VCaP (cell line): Measurements from ENCODE around the gene BCL11B.

Experiments used
- H3K27ac ChIP-seq: fragments of 450-650 bp; 2 replicates; pipeline ENCODE4 v1.5.1; 2017
- TF ChIP-seq, protein P1 (sequence below): fragments of 450-650 bp; conservative IDR thresholded peaks from 2 replicates; pipeline ENCODE4 v1.5.1; 2017; ENCODE audit warnings: mild to moderate bottlenecking, moderate library complexity

Gene BCL11B

DNA sequence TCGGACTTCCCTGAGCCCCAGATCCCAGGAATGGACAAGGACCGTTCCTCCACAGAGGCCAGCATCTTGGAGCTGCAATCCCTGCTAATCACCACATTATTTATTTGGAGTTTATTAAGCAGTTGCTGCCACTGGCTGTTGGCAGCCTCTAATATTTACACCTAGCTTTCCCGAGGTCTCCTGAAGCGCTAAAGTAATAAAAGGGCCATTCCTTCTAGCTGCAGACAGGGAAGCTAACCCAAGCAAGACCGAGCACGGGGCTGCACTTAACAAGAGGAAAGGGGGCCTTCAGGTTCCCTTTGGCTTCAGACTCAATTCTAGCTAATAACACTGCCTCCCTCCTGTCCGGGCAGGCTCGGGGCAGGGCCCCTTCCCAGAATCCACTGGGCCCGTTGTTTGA, 63.7 kb downstream of the BCL11B start:
- TF ChIP-seq, protein P1, sequence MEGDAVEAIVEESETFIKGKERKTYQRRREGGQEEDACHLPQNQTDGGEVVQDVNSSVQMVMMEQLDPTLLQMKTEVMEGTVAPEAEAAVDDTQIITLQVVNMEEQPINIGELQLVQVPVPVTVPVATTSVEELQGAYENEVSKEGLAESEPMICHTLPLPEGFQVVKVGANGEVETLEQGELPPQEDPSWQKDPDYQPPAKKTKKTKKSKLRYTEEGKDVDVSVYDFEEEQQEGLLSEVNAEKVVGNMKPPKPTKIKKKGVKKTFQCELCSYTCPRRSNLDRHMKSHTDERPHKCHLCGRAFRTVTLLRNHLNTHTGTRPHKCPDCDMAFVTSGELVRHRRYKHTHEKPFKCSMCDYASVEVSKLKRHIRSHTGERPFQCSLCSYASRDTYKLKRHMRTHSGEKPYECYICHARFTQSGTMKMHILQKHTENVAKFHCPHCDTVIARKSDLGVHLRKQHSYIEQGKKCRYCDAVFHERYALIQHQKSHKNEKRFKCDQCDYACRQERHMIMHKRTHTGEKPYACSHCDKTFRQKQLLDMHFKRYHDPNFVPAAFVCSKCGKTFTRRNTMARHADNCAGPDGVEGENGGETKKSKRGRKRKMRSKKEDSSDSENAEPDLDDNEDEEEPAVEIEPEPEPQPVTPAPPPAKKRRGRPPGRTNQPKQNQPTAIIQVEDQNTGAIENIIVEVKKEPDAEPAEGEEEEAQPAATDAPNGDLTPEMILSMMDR = no peak
- no peak overlapping the region for H3K27ac ChIP-seq

DNA sequence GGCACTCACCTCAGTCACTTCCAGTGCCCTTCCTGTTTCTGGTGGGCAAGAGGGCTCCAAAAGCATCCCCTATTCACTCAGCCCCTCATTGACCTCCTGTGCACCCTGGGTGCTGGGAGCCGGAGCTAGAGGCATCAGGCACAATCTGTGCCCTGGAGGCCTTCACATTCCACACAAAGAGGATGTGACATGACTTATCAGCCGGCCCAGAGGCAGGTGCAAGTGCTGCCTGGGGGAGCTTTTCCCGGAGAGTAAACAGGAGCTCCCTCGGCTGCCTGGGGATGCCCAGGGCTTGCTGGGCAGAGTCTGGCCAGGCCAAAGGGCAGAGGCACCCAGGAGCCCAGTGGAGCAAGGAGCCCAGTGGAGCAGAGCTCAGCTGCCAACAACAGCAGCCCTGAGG, 64.5 kb downstream of the BCL11B start:
- TF ChIP-seq, protein P1 = no peak
- no peak overlapping the region for H3K27ac ChIP-seq

DNA sequence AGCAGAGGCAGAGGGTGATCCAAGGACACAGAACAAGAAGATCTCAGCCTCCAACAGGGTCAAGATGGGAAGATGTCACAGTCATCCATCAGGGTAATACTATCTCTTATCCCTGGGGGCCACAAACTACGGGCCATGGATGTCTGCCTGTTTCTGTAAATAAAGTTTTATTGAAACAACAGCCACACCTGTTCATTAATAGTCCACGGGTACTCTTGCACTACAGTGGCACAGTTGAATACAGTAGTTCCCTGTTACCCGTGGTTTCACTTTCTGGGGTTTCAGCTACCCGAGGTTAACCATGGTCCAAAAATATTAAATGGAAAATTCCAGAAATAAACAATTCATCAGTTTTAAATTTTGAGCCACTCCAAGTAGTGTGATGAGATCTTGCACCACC, 65.9 kb downstream of the BCL11B start:
- no peak overlapping the region for H3K27ac ChIP-seq
- TF ChIP-seq, protein P1 = no peak

DNA sequence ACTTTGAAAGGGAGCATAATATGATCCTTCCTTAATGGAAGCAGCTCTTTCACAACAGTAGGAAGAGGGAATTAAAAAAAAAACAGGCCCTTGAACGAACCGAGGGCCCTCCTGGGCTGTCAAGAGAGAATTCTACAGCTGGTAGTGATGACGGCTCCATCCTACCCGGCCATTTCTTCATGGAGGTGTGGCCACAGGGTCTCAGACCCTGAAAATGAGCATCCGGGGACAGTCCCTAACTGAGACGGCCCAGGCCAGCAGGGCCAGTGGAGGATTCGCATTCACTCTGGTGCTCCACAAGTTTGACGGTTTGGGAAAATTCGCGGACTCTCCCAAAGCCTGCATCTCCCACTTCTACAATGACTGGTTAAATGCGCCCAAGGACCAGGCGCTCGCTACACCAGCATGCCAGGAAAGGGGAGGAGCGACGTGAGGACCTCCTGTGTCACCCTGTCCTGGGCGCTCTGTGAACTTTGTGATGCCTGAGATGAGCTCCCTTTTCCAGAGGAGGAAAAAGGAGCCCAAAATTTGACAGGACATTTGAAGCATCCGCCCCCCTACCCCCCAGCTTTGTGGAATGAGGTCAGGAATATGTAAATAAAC, 66.8 kb downstream of the BCL11B start:
- TF ChIP-seq, protein P1 = no peak
- no peak overlapping the region for H3K27ac ChIP-seq

DNA sequence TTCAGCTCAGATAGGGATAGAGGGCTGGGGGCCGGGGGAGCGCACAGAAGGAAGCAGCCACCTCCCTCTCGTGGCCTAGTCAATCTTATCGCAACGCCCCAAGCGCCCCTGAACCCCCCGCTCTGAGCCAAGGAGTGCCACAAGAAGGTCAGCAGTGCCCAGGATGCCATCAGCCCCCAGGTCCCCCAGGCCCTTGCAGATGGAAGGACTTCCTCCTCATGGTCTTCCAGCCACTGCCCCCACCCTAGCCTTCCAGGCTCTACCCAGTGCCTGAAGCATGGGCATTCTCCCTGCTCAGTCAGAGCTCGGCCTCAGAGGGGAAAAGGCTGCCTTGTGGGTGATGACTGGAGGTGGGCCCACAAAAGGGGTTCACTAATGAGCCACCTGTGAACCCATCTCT, 68.2 kb downstream of the BCL11B start:
- TF ChIP-seq, protein P1 = no peak
- no peak overlapping the region for H3K27ac ChIP-seq

DNA sequence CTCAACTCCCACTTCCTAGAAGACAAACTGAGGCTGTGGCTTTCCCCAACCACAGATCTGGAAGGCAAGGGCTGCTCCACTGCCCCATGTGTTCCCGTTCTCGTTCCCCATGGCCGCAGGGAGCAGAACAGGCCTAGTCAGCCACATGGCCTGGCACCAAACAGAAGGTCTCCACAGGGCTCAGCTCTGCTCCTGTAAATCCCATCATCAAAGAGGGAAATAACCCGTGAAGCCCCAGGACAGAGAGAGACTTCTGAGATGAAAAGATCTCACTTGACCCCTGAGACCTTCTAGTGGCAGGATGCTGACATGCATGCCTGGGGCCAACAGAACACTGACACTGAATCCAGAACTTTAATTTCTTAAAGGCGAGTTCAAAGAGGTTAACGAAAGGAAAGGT, 68.9 kb downstream of the BCL11B start:
- H3K27ac ChIP-seq = no peak overlapping the region
- TF ChIP-seq, protein P1 = no peak

DNA sequence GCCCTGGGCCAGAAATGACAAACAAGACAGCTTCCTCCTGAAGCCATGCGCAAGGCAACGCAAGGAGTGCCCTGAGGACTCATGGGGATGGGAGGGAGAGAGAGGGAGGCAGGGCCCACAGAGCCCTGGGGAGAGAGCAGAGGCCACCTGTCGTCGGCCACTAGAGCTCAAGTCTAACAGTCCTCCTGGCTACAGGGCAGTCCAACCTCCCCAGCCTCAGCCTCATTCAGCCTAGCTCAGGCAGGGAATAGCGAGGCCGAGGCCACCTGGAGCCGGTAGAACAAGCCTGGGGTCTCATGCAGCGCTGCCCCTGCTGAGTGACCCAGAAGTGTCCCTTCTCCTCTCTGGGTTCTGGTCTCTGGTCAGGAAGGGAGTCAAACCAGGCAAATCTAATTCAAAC, 69.5 kb downstream of the BCL11B start:
- TF ChIP-seq, protein P1 = no peak
- H3K27ac ChIP-seq = no peak overlapping the region
